GM19468 (cell line): Measurements from ENCODE around the gene PADI2.

Source experiments
- ATAC-seq: cut with Tn5 transposase; IDR thresholded peaks from one replicate; pipeline ENCODE4 v1.9.1; 2021; ENCODE audit warnings: mild to moderate bottlenecking, moderate library complexity, moderate number of reproducible peaks; ENCODE audit not compliant: unreplicated experiment; ENCODE audit errors: extremely low read depth

PADI2 gene

DNA sequence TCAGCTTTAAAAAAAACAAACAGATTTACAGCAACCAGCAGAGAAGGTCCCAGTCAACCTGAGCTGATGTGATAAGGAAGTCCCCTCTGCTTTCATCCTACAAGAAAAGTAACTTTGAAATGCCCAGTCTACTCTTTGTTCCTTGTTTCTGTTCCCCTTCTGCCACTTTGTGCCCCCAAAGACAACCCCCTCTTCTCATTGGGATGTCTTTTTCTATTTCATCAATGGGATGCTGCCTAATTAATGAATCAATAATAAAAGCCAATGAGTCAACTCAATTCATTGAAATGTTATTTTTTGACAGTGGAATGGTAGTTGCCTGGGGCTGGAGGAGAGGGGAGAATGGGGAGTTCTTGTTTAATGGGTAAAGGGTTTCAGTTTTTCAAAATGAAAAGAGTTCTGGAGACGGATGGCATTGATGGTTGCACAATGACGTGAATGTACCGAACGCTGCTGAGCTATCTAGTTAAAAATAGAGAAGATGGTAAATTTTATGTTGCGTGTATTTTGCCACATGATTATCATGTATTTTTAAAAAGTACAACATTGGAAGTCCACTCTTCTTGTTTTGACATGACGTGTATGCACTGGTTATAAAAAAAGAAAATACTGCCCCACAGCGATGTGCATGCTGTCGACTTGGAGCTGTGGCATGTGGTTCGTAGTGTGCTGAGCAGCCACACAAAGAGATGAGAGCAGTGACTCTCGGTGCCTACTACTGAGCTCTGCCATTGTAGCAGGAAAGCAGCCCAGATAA, 22.4 kb upstream of the PADI2 start:
- no peak for ATAC-seq

DNA sequence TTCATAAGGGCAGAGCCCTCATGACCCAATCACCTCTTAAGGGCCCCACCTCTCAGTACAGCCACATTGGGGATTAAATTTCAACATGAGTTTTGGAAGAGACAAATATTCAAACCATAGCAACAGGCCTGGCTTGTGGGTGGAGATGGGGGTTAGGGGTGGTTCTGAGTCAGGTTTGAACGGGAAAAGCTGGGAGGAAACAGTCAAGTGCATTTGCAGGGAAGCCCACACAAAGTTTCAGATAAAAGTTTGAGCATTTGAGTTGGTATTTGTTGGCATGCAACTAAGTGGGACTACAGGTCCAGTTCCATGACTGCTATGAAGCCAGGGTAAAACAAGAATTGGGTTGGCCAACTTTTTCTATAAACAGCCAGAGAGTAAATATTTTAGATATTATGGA, 21.0 kb upstream of the PADI2 start:
- no peak for ATAC-seq

DNA sequence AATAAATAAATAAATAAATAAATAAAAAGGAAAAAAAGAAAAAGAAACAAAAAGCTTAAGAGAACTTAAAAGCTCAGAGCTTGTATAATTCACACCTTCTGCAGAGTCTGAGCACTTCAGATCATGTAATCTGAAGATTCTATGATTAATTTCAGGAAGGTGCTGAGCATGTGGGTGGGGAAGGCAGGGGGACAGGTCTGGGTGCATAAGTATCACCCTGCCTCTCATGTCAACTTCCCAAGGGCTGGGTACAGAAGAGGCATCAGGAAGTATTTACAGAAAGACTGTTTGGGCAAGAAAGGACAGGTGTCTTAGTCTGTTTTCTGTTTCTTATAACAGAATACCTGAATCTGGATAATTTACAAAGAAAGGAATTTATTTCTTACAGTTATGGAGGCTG, 20.4 kb upstream of the PADI2 start:
- ATAC-seq: no peak

DNA sequence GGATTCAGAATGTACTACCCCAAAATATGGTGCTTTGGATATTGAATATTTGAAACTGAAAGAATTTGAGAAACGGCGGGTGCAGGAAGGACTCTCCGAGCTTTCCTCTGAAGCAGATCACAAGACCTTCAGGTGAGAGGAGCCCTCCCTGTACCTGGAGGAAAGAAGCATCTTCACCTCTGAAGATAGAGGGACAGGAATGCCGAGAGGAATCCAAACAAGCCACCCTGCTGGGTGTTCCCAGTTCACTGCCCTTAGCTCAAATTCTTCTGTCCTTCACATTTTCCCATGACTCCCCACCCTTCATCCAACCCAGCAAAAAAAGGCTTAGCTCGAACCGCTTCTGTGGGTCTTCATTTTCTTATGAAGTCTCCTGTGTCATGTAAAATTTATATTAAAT, 18.2 kb upstream of the PADI2 start:
- no peak for ATAC-seq

DNA sequence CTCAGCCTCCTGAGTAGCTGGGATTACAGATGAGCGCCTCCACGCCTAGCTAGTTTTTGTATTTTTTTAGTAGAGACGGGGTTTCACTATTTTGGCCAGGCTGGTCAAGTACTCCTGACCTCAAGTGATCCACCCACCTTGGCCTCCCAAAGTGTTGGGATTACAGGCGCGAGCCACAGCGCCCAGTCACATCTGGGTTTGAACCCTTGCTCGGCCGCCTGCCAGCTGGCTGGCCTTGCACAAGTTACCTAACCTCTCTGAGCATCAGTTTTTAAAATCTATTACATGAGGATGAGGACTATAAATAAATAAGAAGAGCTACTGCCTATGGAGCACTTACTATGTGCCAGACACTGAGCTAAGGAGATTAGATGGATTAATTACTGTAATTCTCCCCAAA, 17.7 kb upstream of the PADI2 start:
- no peak for ATAC-seq

DNA sequence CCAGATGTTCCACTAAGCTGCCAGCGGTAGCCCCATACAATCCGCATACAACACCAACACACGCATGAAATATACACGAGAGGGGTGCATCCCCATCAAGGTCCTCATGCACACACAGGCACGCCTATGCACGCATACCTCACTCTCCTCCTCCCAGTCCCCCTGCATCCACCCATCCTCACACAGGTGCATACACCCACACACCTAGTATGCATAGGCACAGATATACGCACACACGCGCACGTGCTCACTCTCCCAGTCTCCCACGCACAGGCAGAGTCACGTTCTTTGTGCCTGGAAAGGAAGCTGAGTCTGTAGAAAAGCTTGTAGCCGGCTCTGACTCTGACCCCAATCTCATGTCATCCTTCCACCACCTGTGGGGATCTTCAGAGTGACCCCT, 16.9 kb upstream of the PADI2 start:
- ATAC-seq: no peak

DNA sequence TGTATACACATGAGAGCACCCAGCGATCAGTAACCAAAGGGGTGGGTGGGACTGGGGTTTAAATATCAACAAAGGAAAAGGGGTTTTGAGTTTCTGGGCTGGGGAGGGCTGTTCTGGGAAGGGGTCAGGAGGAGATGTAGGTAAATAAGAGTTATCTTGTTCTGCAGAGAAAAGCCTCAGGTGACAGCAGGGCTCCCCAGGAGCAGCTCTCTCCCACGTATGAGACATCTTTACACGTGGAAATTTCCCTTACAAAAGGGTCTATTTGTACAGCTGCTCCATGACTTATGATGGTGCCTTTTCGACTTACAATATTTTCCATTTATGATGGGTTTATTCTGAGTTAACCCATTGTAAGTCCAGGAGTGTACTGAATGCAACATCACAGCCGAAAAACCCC, 16.3 kb upstream of the PADI2 start:
- no peak for ATAC-seq

DNA sequence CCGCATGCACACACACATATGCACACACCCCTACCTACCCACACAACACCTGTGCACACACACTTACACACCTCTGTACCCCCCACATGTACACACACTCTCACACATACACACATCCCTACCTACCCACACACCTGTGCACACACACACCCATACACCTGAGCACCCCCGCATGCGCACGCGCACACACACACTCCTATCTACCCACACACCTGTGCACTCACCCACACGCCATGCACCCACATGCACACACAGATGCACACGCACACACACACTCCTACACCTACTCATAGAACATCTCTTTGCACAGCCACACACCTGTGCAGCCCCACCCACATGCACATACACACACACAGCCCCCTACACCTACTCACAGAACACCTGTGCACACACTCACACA, 15.5 kb upstream of the PADI2 start:
- no peak for ATAC-seq

DNA sequence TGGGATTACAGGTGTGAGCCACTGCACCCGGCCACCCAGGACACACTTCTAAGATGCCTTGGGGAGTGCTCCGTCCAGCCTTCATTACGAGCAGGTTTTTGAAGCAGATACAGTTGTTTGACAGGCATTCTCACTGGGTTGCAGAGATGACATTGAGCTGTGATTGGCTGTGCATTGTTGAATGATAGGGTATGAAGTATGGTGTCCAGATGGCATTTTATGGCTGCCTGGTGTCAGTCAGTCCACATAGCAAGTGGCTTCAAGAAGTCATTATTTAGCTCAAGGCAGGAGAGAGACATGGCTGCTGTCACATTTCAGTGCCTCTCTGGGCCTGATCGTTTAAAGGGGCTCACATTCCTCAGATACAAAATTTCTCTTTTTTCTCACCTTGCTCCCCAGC, 14.8 kb upstream of the PADI2 start:
- no peak for ATAC-seq

DNA sequence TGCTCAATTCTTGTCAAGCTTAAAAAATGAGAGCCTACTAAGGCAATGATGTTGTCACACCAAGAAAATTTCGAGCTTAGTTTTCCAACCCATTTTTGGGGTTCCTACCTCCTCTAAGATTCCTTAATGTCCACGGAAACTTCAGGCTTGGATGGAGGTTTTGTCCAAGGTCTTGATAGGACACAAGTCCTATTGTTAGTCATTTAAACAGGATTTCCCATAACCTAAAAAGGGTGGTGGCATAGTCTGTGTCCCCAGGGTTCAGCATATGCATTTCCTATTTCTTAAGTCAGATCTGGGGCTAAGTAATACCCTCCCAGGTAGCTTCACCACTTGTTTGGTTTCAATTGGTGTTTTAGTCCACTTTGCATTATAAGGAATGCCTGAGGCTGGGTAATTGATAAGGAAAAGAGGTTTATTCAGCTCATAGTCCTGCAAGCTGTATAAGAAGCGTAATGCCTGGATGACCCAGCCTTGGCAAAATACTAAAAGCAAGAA, 10.9 kb upstream of the PADI2 start:
- no peak for ATAC-seq

DNA sequence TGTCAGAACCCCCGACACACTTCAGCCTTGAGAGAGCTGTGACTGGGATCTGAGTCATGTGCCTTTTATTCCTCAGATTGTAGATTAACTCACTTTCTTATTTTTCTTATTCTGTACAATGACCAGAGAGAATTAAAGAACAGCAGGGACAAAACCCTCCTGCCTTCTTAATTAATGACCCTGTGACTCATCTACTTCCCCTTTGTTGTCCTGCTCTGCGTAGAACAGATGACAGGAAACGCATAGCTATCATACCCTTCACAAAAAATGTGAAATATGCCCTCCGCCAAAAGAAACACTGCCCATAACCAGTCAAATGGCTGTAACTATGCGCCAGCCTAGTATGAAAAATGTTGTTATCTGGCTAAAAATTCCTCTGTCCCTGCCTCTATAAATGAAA, 9.1 kb upstream of the PADI2 start:
- ATAC-seq: no peak

DNA sequence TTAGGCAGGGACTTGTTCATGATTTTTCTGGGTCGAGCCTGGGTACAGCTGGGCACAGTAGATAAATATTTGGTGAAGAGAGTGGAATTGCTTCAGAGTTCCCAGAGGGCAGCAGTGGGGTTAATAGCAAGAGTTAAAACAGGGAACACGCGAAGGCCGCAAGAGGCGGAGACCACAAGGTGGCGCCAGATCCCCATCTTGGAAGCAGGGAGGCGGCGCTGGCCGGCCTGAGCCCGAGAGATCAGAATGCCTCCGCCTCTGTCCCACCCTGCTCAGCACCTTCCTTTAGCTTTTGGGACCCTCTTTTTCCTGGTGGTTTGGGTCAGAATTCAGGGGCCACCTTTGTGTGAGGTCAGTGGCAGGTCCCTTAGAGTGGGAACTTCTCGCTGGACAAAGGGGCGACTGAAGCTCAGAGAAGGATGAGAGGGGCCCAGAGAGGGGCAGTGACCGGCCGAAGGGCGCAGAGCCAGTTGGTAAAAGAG, 6.5 kb upstream of the PADI2 start:
- no peak for ATAC-seq

DNA sequence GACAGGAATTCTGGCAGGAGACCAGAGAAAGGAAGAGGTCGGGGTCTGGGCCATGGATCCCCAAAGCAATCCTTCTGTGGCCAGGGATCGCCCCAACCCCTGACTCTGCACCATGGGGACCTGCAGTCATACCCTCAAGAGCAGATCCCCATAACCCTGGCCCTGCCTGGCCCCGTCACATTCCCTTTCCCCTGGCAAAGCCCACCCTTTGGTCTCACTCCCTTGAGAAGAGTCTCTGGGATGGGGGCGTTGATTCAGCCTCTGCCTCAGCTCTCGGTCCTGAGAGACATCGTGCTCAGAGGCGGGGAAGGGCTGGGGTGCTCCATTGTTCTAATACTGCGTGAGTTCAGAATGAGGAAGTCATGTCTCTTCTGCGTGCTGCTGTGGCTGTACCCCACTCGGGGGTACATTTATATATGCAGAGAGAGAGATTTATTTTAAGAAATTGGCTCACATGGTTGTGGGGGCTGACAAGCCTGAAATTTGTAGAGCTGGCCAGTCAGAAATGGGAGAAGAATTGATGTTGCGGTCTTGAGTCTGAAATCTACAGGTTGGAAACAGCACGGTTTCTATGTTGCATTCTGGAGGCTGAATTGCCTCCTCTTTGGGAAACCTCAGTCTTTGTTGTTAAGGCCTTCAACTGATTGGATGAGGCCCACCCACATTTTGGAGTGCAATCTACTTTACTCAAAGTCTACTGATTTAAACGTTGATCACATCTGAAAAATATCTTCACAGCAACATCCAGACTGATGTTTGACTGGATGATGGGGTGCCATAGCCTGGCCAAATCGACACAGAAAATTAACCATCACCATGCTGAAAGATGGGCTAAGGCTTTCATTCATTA, 4.2 kb upstream of the PADI2 start:
- ATAC-seq: no peak

DNA sequence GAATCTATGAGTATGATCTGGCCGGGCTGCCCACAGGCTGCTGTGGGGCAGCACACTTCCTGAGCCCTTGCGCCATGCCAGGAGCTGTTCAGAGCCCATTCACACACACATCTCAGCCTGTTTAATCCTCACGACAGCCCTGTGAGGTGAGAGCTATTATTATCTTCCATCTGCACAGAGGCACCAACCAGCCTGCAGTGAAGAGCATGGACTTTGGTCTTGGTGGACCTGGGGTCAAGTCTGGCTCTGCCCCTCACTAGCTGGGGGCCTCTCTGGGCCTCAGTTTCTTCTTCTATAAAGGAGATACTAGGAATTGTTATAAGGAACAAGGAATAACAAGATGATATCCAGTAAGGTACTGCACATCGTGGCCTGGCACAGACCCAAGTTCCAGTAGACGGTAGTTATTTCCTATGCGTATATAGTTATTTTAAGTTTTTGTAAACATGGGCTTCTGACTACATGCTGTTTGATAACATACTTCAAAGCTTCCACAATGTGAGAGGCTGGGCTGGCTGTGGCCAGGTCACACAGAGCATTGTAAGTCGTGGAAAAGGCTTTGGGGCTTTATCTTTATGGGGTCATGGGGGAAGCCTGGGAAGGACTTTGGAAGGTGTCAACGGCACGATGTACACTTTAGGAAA, 3.4 kb upstream of the PADI2 start:
- ATAC-seq: no peak

DNA sequence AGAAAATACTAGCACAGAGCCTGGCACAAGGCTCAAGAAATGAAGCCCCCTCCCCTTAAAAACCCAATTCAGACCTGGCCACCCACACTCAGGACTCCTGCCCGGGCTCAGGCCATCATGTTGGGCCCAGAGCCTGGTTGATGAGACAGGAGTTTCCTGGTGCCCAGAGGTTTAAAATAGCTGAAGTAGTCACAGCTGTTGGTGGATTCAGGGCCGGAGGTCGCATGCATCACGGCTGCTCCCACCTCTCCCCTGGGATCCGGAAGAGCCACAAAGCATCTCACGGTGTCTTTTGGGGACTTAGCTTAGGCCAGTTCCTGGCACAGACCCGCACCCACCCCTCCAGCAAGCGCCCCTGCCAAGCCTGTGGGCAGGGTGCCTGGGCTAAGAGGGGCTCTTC, 2.6 kb upstream of the PADI2 start:
- no peak for ATAC-seq

DNA sequence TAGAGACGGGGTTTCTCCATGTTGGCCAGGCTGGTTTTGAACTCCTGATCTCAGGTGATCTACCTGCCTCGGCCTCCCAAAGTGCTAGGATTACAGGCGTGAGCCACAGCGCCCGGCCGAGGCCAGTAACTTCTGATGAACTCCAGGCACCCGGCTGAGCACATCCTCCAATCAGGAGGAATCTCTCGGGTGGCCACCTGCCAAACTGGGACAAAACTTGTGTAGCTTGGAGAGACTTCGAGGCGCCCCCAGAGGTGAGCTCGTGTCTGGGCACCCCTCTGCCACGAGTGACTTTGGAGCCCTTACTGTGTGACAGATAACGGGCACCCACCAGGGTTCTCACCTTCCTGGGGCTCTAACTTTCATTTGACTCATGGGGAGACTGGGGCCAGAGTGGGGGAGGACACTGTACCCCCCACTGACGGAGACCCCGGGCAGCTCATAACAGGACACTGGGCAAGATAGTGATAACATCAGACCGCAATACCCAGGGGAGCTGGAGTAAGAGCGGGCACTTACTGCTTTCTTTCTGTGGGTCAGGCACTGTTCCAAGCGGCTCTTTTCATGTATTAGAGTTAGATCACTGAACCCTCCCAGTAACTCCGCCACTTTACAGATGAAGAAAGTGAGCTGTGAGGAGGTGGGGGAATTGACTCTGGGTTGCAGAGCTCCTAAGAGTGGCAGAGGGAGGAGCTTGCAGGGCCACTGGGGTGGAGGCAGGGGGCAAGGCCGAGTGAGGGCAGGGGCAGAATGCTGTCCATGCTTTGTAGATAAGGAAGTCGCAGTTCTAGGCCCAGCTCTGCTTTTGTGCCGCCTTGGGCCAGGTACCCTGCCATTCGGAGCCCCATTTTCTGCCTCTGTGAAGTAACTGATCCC, 1.9 kb upstream of the PADI2 start:
- no peak for ATAC-seq

DNA sequence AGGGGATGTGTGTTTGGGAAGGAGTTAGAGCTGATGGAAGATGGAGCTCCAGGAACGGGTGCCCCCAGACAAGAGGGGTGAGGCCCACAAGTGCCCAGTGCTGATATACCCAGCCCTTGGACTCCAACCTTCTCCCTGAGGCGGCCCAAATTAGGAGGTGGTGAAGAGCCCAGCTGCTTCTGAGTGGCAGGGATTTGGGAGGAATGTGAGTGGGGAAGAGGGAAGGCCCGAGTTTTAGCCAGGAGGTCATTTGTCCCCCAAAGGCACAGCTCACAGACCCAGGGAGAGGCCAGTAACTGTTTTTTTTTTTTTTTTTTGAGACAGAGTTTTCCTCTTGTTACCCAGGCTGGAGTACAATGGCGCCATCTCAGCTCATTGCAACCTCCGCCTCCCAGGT, 1.2 kb upstream of the PADI2 start:
- ATAC-seq: no peak

DNA sequence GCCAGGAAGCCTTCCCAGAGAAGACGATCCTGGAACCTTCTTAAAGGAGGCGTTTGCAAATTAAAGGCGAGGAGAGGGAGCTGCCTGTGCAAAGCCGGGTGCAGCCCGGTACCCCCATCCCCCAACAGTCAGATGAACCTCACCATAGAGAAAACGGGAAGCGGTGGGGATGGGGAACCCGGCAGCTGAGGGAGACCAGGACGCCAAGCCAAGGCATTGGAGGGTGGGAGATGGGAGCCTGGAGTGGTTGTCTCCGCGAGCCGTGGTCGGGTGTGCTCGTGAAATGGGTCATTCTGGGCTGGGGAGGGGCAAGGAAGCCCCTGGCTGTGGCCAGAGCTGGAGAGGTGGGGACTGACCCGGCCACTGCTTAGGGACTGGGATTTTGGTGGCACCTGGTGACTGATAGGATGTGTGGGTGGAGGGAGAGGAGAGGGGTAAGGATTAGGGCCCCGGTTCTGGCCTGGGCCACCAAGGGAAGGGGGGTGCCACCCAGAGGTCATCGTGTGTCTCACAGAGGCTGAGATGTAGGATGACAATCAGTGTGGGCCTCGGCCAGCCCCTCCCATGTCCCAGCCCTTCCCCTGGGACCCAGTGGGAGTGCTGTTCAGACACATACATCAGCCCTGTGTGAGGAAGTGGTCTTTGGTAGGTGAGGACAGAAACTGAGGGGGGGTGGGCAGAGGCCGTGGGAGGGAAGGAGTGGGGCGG, 676 bp upstream of the PADI2 start:
- no peak for ATAC-seq

DNA sequence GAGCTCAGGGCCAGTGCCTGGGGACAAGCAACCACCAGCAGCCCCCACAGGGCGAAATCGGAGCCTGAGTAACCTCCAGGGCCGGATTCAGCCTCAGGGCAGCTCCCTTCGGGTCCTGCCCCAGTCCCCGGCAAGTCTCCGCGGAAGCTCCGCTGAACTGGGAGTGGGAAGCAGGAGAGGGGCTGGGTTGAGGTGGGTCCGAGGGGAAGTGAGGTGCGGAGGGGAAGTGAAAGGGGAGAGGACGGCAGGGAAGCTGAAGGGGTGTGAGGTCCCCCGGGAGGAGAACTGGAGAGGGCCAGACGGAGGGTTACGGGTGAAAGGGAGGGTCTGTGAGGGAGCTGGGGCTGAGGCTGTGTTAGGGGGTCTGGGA, 560 bp downstream of the PADI2 start:
- ATAC-seq: no peak
